ENCODE data around the gene FARP2.

DNA sequence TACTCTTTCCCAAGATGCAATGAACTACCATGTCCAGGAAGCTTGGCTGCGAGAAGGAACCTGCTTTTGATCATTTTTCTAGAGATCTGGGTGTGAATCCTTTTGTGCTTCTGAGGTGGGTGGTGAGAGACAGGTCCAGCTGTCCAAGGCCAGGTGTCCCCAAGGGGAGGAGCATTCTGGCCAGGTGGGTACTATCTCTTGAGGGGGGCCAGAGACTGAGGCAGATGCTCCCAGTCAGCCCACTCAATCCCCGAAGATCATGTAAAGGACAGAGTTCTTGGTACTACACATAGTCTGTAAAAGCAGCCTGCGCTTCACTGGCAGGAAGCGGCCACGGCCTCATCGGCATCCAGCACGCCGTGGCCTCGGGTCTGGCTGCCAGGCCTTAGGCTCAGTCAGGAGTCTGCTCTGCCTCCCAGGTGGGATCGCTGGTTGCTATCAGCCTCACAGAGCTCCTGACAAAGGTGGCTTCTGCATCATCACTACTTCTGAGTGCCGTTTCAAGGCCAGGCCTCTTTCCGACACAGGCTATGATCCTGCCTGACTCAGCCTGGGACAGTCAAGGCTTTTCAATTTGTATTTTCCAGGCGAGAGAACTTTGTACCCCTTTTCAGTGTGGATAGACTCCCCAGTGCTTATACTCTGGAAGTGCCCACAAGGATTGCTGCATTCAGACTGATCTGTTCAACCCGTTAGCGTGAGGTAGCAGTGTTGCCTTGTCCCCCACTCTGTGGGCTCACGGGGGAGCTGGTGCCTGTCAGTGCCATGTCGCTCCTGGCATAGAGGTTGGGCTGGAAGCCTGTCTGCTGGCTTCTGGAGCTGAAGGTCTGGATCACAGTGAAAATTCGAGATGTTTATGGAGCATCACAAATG lies 123.2 kb downstream of the FARP2 start:
- TF ChIP-seq, protein P1, sequence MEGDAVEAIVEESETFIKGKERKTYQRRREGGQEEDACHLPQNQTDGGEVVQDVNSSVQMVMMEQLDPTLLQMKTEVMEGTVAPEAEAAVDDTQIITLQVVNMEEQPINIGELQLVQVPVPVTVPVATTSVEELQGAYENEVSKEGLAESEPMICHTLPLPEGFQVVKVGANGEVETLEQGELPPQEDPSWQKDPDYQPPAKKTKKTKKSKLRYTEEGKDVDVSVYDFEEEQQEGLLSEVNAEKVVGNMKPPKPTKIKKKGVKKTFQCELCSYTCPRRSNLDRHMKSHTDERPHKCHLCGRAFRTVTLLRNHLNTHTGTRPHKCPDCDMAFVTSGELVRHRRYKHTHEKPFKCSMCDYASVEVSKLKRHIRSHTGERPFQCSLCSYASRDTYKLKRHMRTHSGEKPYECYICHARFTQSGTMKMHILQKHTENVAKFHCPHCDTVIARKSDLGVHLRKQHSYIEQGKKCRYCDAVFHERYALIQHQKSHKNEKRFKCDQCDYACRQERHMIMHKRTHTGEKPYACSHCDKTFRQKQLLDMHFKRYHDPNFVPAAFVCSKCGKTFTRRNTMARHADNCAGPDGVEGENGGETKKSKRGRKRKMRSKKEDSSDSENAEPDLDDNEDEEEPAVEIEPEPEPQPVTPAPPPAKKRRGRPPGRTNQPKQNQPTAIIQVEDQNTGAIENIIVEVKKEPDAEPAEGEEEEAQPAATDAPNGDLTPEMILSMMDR (IDR thresholded peaks at IDR 0.05 in 4 of 5, conservative IDR thresholded peaks at IDR 0.05 in 1 of 5) = no peak
- TF ChIP-seq POLR2A (IDR thresholded peaks at IDR 0.05) = no peak

Data from gastrocnemius medialis (tissue), 4 donors.